Vagina (tissue), 2 donors: ENCODE measurements around the gene TRPM1. TPM values are rescaled to one million over a fixed set of nuclear protein-coding genes. Genes with fewer than 3 reads are reported as not detected.

Experiments
- DNase-seq, 2 donors: peaks; one replicate each; pipeline ENCODE4 v3.0.0-alpha.2; 2017; ENCODE audit errors: extremely low spot score in 2 of 2
- H3K27ac ChIP-seq: fragments of 200-600 bp; sonication (generic); one replicate; pipeline ENCODE4 v1.5.1; 2019
- H3K27me3 ChIP-seq: fragments of 200-600 bp; sonication (generic); one replicate; pipeline ENCODE4 v1.5.1; 2019
- H3K36me3 ChIP-seq, 2 donors: fragments of 200-600 bp; sonication (generic); one replicate each; pipeline ENCODE4 v1.5.1; 2017 to 2019
- H3K4me1 ChIP-seq: fragments of 200-600 bp; sonication (generic); one replicate; pipeline ENCODE4 v1.5.1; 2019
- H3K4me3 ChIP-seq, 2 donors: fragments of 200-600 bp; sonication (generic); 1 replicate in 1 of 2; 2 replicates in 1 of 2; pipeline ENCODE4 v1.5.1; 2016 to 2019
- H3K9me3 ChIP-seq: fragments of 200-600 bp; sonication (generic); one replicate; pipeline ENCODE4 v1.5.1; 2019
- CTCF ChIP-seq, 3 experiments: fragments of 450-650 bp in 2 of 3; fragments of 200-600 bp in 1 of 3; sonication (generic) in 1 of 3; IDR thresholded peaks; one replicate each; pipeline ENCODE4 v1.5.1; 2017 to 2019; ENCODE audit warnings: antibody characterized with exemption in 3 of 3, mild to moderate bottlenecking in 2 of 3, moderate library complexity in 2 of 3
- POLR2A ChIP-seq, 2 donors: fragments of 450-650 bp; IDR thresholded peaks; one replicate each; pipeline ENCODE4 v1.6.1; 2017; ENCODE audit warnings: antibody characterized with exemption in 2 of 2, mild to moderate bottlenecking in 2 of 2, moderate library complexity in 2 of 2
- POLR2AphosphoS5 ChIP-seq, 2 donors: sonication (generic); formaldehyde crosslinking; IDR thresholded peaks; one replicate each; pipeline ENCODE4 v1.9.0; 2017; ENCODE audit warnings: antibody characterized with exemption in 2 of 2, mild to moderate bottlenecking in 2 of 2, low read depth in 1 of 2; ENCODE audit not compliant: insufficient read depth in 1 of 2
- intact Hi-C: fragments of 100-400 bp; cut with DNase I; formaldehyde crosslinking; loops from one replicate; pipeline ENCODE4 v1.15.1; 2023
- total RNA-seq: library from RNA; depleted of rRNA; stranded (reverse); fragments of >200 nt; gene quantifications from one replicate; pipeline ENCODE4 v1.2.3, GENCODE V29; 2016

The TRPM1 gene
- total RNA-seq, 1 donor from 2014 or later: not detected

- Histone ChIP-seq H3K27ac (no peak overlapping the region), H3K36me3 (no peaks in the 10 kb centered on the region), H3K4me3 (no peak overlapping the region), H3K9me3 (peaks cover 6% of the 10 kb centered on the region), H3K27me3 (no peaks in the 10 kb centered on the region), H3K4me1 (no peaks in the 10 kb centered on the region)
- TF ChIP-seq POLR2AphosphoS5 (IDR thresholded peaks at IDR 0.05; ENCODE audit: insufficient read depth in 1 of 2, low read depth in 1 of 2) (no peak), POLR2A (IDR thresholded peaks at IDR 0.05) (no peak), CTCF (IDR thresholded peaks at IDR 0.05) (no peak)
- DNase-seq: no peak
- intact Hi-C loops: no loop called here
Observed at GRCh38 chr15:31010036-31010435, 91.5 kb downstream of the TRPM1 start.

- no peaks in the 10 kb centered on the region for H3K36me3 ChIP-seq
- H3K4me1 ChIP-seq: no peaks in the 10 kb centered on the region
- no peaks in the 10 kb centered on the region for H3K27me3 ChIP-seq
- no peak for DNase-seq
- no peaks in the 10 kb centered on the region for H3K9me3 ChIP-seq
- H3K27ac ChIP-seq: no peak overlapping the region
- intact Hi-C loops: no loop called here
- TF ChIP-seq POLR2A (IDR thresholded peaks at IDR 0.05) (no peak), POLR2AphosphoS5 (IDR thresholded peaks at IDR 0.05; ENCODE audit: insufficient read depth in 1 of 2, low read depth in 1 of 2) (no peak), CTCF (IDR thresholded peaks at IDR 0.05) (no peak)
- H3K4me3 ChIP-seq: no peak overlapping the region
Observed at GRCh38 chr15:31005660-31006059, 95.9 kb downstream of the TRPM1 start.

- no peaks in the 10 kb centered on the region for H3K36me3 ChIP-seq
- no peak overlapping the region for H3K27ac ChIP-seq
- no peaks in the 10 kb centered on the region for H3K4me1 ChIP-seq
- intact Hi-C loops: no loop called here
- no peak overlapping the region for H3K4me3 ChIP-seq
- DNase-seq: no peak
- H3K27me3 ChIP-seq: no peaks in the 10 kb centered on the region
- no peaks in the 10 kb centered on the region for H3K9me3 ChIP-seq
- TF ChIP-seq POLR2A (IDR thresholded peaks at IDR 0.05) (no peak), POLR2AphosphoS5 (IDR thresholded peaks at IDR 0.05; ENCODE audit: insufficient read depth in 1 of 2, low read depth in 1 of 2) (no peak), CTCF (IDR thresholded peaks at IDR 0.05) (no peak)
Observed at GRCh38 chr15:31004220-31004733, 97.2 kb downstream of the TRPM1 start.

DNA sequence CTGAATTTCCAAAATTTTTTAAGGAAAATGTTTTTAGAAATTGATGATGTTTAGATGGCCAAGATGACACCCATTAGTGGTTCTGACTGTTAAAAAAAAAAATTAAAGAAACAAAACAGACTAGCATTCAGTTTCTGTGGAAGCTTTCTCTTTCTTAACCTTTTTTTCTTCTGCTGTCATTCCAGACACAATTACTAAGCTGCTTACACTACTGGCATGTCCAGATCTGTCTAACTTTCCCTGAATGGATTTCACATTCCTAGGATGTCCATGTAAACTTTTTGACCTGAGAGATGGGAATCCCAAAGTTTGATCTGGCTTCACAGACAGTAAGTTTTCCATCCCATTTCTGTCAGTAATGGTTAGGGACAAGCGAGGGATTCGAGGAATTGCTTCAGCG lies 99.8 kb downstream of the TRPM1 start:
- no peaks in the 10 kb centered on the region for H3K4me1 ChIP-seq
- TF ChIP-seq POLR2AphosphoS5 (IDR thresholded peaks at IDR 0.05; ENCODE audit: insufficient read depth in 1 of 2, low read depth in 1 of 2): no peak
- TF ChIP-seq POLR2A (IDR thresholded peaks at IDR 0.05): no peak
- no peak for TF ChIP-seq CTCF (IDR thresholded peaks at IDR 0.05)
- H3K9me3 ChIP-seq: no peaks in the 10 kb centered on the region
- no peak overlapping the region for H3K4me3 ChIP-seq
- no peaks in the 10 kb centered on the region for H3K27me3 ChIP-seq
- intact Hi-C loops: no loop called here
- H3K36me3 ChIP-seq: no peaks in the 10 kb centered on the region
- DNase-seq: no peak
- no peak overlapping the region for H3K27ac ChIP-seq

DNA sequence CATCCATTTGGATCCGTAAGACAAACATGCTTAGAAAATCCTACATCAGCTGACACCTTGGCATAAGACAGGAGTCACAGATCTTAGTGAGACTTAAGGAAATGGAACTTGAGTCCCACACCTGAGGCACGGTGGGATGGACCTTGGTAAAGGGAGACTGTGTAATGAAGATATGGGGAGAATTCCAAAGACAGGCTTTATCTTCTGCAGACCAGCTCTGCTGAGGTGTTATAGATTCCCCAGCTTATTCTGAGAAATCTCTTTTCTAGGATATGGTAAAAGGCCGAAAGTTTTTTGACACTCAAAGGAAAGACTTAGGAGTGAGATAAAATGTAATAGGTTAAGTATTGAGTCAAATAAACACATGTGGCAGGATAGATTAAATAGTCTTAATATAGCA lies 101.8 kb downstream of the TRPM1 start:
- no peaks in the 10 kb centered on the region for H3K36me3 ChIP-seq
- H3K9me3 ChIP-seq: no peaks in the 10 kb centered on the region
- H3K4me3 ChIP-seq: no peak overlapping the region
- intact Hi-C loops: no loop called here
- no peaks in the 10 kb centered on the region for H3K27me3 ChIP-seq
- H3K4me1 ChIP-seq: no peaks in the 10 kb centered on the region
- H3K27ac ChIP-seq: no peak overlapping the region
- no peak for TF ChIP-seq POLR2A (IDR thresholded peaks at IDR 0.05)
- TF ChIP-seq POLR2AphosphoS5 (IDR thresholded peaks at IDR 0.05; ENCODE audit: insufficient read depth in 1 of 2, low read depth in 1 of 2): no peak
- TF ChIP-seq CTCF (IDR thresholded peaks at IDR 0.05): no peak
- no peak for DNase-seq
